ENCODE results near the gene CPAMD8. TPM values are rescaled to one million over a fixed set of nuclear protein-coding genes. Genes with fewer than 3 reads are reported as not detected.

Gene CPAMD8
- total and polyA plus RNA-seq, 2 of the 8 experiments (the other 6 are each of a cell fraction or from before 2014, with no cell fraction given): 6.1 to 9.2 TPM

DNA sequence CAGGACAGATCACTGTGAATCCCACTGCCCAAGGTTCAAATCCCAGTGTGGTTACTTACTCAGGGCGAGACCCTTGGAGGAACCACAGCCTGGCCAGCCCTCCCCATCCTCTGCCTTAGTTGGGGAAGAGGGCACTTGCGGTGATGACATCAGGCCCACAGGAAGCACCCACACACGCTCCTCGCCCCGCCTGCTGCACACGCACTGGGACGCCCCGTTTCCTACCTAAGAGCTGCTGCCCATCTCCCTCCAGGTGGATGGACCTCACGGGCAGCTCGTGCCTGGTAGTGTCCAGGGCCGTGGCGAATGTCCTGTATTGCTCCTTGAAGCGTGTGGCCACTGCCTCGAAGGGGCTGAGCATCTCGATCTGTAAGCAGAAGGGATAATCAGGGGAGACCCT lies 29.0 kb upstream of the CPAMD8 start:
- WGBS, 2 experiments (ENCODE audit: extremely low coverage in 1 of 2, insufficient coverage in 1 of 2, insufficient read length in 1 of 2, insufficient replicate concordance in 2 of 2, low coverage in 1 of 2, low lambda C conversion rate in 2 of 2, missing lambda C conversion rate in 1 of 2): 93% methylated on average over 11 of the region's 15 CpGs; no CpG with 5 or more reads in 1 of the 2 experiments
- Histone ChIP-seq H3K4ac (replicated peaks; ENCODE audit: insufficient read length, low read depth, low read length) (no peak overlapping the region), H2BK5ac (ENCODE audit: low read depth, low read length) (no peak overlapping the region), H2AFZ (ENCODE audit: low read length) (no peak overlapping the region), H3K79me1 (ENCODE audit: low read depth, low read length) (peaks cover 3% of the 10 kb centered on the region; the same call in 1 of the 2 replicates), H3K14ac (ENCODE audit: insufficient read length) (no peak overlapping the region), H2BK12ac (ENCODE audit: low read depth, low read length) (no peak overlapping the region), H3K9ac (replicated peaks in 1 of 4; ENCODE audit: extremely low read depth in 1 of 4, low read depth in 3 of 4, low read length in 3 of 4) (no peak overlapping the region), H3K56ac (replicated peaks; ENCODE audit: insufficient read length, low read depth, low read length) (no peak overlapping the region), H3K79me2 (ENCODE audit: control insufficient read depth in 1 of 2, insufficient read depth in 2 of 2, low read length in 2 of 2) (no peaks in the 10 kb centered on the region), H3K23ac (ENCODE audit: insufficient read length) (no peak overlapping the region), H2BK120ac (replicated peaks; ENCODE audit: low read depth, low read length) (no peak overlapping the region), H3K9me3 (ENCODE audit: insufficient read depth in 2 of 2, low read depth in 1 of 2, low read length in 1 of 2) (peaks cover 19 to 22% of the 10 kb centered on the region in 2 experiments), H4K5ac (ENCODE audit: insufficient read length, low read depth, low read length) (no peak overlapping the region), H4K91ac (replicated peaks; ENCODE audit: insufficient read length, low read length) (no peak overlapping the region), H3K4me3 (ENCODE audit: extremely low read depth in 1 of 4, insufficient read depth in 2 of 4, low read depth in 3 of 4, low read length in 4 of 4) (no peak overlapping the region), H3K27ac (ENCODE audit: low read depth, low read length) (no peak overlapping the region), H3K18ac (ENCODE audit: extremely low read depth, low read length) (no peak overlapping the region), H2AK5ac (ENCODE audit: low read depth, low read length) (no peak overlapping the region), H3K4me2 (ENCODE audit: insufficient read depth in 1 of 2, low read depth in 2 of 2, low read length in 2 of 2) (no peak overlapping the region), H4K8ac (ENCODE audit: extremely low read depth, insufficient read depth, low read length) (no peak overlapping the region), H3K4me1 (replicated peaks in 1 of 4; ENCODE audit: control insufficient read depth in 3 of 4, insufficient read depth in 4 of 4, low read length in 3 of 4) (no peaks in the 10 kb centered on the region), H2BK20ac (ENCODE audit: low read length) (no peak overlapping the region), H3K36me3 (ENCODE audit: control insufficient read depth in 2 of 4, insufficient read depth in 4 of 4, low read length in 3 of 4) (peaks cover 22 to 55% (median 43%) of the 10 kb centered on the region in 4 experiments), H4K20me1 (replicated peaks in 1 of 2; ENCODE audit: control insufficient read depth in 1 of 2, insufficient read depth in 2 of 2, low read length in 2 of 2) (peaks cover 0 to 8% of the 10 kb centered on the region in 2 experiments), H3K27me3 (replicated peaks in 1 of 4; ENCODE audit: control insufficient read depth in 3 of 4, extremely low read depth in 1 of 4, insufficient read depth in 3 of 4, low read length in 3 of 4) (no peaks in the 10 kb centered on the region), H2BK15ac (ENCODE audit: low read length) (no peak overlapping the region), H3K23me2 (ENCODE audit: low read depth, low read length) (no peaks in the 10 kb centered on the region)
- POLR2A ChIA-PET (ENCODE audit: partially characterized antibody): interaction anchor here (1.1 to 1.2 kb wide), 2 partner anchors 13 to 19 kb away, joined by 3 to 5 read pairs; no protein-coding TSS in a partner anchor
- FAIRE-seq (no peak), DNase-seq (ENCODE audit: low read depth in 1 of 2, low spot score in 2 of 2) (no peak)
- TF ChIP-seq FOSL1 (IDR thresholded peaks at IDR 0.05; ENCODE audit: insufficient read depth, low read depth, low read length) (no peak), BACH1 (IDR thresholded peaks at IDR 0.05; ENCODE audit: low read length) (no peak), BRCA1 (IDR thresholded peaks at IDR 0.05; ENCODE audit: low read depth, low read length) (no peak), POU5F1 (IDR thresholded peaks at IDR 0.05; ENCODE audit: low read depth, low read length) (no peak), TBP (IDR thresholded peaks at IDR 0.05; ENCODE audit: low read depth, low read length) (no peak), EGR1 (IDR thresholded peaks at IDR 0.05; ENCODE audit: borderline replicate concordance, low read depth, low read length) (no peak), SIRT6 (IDR thresholded peaks at IDR 0.05; ENCODE audit: low read length) (no peak), JUN (IDR thresholded peaks at IDR 0.05; ENCODE audit: low read depth, low read length) (no peak), SIX5 (IDR thresholded peaks at IDR 0.05; ENCODE audit: low read depth, low read length) (no peak), CREB1 (IDR thresholded peaks at IDR 0.05) (no peak)
- TF ChIP-seq, protein P1, sequence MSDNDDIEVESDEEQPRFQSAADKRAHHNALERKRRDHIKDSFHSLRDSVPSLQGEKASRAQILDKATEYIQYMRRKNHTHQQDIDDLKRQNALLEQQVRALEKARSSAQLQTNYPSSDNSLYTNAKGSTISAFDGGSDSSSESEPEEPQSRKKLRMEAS (IDR thresholded peaks at IDR 0.05): no peak
- CTCF ChIA-PET (ENCODE audit: partially characterized antibody): interaction anchor here (0.6 to 1.7 kb wide), 3 partner anchors 100 to 214 kb away, joined by 3 to 5 read pairs (median 4); no protein-coding TSS in a partner anchor

Measured in H1 (cell line).